ENCODE measurements around the gene CYP2F1.

DNA sequence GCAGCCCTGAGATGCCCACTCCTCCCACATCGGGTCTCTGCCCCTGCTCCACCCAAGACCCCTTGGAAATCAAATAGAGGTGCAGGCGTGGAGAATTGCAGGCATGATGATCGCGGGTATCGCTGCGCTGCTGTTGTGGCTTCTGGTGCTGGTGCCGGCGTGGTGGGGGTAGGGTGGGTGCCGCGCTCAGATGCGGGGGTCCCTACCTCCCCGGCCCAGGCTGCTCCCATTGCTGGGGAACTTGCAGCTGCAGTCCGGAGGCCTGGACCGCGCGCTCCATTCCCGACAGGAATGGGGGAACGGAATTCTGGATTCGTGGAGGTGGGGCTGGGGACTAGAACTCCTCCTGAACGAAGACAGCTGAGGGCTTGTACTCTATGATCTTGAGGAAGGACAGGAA, 20.4 kb downstream of the CYP2F1 start:
- TF ChIP-seq, protein P1, sequence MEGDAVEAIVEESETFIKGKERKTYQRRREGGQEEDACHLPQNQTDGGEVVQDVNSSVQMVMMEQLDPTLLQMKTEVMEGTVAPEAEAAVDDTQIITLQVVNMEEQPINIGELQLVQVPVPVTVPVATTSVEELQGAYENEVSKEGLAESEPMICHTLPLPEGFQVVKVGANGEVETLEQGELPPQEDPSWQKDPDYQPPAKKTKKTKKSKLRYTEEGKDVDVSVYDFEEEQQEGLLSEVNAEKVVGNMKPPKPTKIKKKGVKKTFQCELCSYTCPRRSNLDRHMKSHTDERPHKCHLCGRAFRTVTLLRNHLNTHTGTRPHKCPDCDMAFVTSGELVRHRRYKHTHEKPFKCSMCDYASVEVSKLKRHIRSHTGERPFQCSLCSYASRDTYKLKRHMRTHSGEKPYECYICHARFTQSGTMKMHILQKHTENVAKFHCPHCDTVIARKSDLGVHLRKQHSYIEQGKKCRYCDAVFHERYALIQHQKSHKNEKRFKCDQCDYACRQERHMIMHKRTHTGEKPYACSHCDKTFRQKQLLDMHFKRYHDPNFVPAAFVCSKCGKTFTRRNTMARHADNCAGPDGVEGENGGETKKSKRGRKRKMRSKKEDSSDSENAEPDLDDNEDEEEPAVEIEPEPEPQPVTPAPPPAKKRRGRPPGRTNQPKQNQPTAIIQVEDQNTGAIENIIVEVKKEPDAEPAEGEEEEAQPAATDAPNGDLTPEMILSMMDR (IDR thresholded peaks at IDR 0.05; ENCODE audit: low read depth, low read length, missing input control) = no peak
- TF ChIP-seq, protein P2, sequence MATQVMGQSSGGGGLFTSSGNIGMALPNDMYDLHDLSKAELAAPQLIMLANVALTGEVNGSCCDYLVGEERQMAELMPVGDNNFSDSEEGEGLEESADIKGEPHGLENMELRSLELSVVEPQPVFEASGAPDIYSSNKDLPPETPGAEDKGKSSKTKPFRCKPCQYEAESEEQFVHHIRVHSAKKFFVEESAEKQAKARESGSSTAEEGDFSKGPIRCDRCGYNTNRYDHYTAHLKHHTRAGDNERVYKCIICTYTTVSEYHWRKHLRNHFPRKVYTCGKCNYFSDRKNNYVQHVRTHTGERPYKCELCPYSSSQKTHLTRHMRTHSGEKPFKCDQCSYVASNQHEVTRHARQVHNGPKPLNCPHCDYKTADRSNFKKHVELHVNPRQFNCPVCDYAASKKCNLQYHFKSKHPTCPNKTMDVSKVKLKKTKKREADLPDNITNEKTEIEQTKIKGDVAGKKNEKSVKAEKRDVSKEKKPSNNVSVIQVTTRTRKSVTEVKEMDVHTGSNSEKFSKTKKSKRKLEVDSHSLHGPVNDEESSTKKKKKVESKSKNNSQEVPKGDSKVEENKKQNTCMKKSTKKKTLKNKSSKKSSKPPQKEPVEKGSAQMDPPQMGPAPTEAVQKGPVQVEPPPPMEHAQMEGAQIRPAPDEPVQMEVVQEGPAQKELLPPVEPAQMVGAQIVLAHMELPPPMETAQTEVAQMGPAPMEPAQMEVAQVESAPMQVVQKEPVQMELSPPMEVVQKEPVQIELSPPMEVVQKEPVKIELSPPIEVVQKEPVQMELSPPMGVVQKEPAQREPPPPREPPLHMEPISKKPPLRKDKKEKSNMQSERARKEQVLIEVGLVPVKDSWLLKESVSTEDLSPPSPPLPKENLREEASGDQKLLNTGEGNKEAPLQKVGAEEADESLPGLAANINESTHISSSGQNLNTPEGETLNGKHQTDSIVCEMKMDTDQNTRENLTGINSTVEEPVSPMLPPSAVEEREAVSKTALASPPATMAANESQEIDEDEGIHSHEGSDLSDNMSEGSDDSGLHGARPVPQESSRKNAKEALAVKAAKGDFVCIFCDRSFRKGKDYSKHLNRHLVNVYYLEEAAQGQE (IDR thresholded peaks at IDR 0.05) = no peak
- TF ChIP-seq, protein P3, sequence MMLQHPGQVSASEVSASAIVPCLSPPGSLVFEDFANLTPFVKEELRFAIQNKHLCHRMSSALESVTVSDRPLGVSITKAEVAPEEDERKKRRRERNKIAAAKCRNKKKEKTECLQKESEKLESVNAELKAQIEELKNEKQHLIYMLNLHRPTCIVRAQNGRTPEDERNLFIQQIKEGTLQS (IDR thresholded peaks at IDR 0.05) = no peak
- TF ChIP-seq, protein P4, sequence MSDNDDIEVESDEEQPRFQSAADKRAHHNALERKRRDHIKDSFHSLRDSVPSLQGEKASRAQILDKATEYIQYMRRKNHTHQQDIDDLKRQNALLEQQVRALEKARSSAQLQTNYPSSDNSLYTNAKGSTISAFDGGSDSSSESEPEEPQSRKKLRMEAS (IDR thresholded peaks at IDR 0.05) = no peak
- no peak for TF ChIP-seq EGR1 (IDR thresholded peaks at IDR 0.05; ENCODE audit: low read depth in 2 of 2)
- TF ChIP-seq, protein P5, sequence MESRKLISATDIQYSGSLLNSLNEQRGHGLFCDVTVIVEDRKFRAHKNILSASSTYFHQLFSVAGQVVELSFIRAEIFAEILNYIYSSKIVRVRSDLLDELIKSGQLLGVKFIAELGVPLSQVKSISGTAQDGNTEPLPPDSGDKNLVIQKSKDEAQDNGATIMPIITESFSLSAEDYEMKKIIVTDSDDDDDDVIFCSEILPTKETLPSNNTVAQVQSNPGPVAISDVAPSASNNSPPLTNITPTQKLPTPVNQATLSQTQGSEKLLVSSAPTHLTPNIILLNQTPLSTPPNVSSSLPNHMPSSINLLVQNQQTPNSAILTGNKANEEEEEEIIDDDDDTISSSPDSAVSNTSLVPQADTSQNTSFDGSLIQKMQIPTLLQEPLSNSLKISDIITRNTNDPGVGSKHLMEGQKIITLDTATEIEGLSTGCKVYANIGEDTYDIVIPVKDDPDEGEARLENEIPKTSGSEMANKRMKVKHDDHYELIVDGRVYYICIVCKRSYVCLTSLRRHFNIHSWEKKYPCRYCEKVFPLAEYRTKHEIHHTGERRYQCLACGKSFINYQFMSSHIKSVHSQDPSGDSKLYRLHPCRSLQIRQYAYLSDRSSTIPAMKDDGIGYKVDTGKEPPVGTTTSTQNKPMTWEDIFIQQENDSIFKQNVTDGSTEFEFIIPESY (IDR thresholded peaks at IDR 0.05) = no peak
- no peak for TF ChIP-seq FOXA1 (IDR thresholded peaks at IDR 0.05)
- no peak for TF ChIP-seq RAD21 (IDR thresholded peaks at IDR 0.05)
- no peak for TF ChIP-seq JUND (IDR thresholded peaks at IDR 0.05)
- no peak for TF ChIP-seq TAF1 (conservative IDR thresholded peaks at IDR 0.05)
- no peak for TF ChIP-seq YY1 (IDR thresholded peaks at IDR 0.05)
- no peak for TF ChIP-seq SP1 (IDR thresholded peaks at IDR 0.05)
- no peak for TF ChIP-seq GABPA (IDR thresholded peaks at IDR 0.05 in 1 of 2, conservative IDR thresholded peaks at IDR 0.05 in 1 of 2)
- no peak for TF ChIP-seq HNF4A (conservative IDR thresholded peaks at IDR 0.05)

Data from liver (tissue), 3 donors.